Esophagus muscularis mucosa (tissue), 4 donors: ENCODE measurements around the gene PSD4. TPM values are rescaled to one million over a fixed set of nuclear protein-coding genes. Genes with fewer than 3 reads are reported as not detected.

Source experiments
- DNase-seq: peaks from one replicate; pipeline ENCODE4 v3.0.0-alpha.2; 2017; ENCODE audit errors: extremely low spot score
- H3K27ac ChIP-seq, 4 donors: fragments of 200-600 bp; sonication (generic); replicated peaks in 1 of 4; 1 replicate in 3 of 4; 2 replicates in 1 of 4; pipeline ENCODE4 v1.5.1; 2016 to 2019; ENCODE audit warnings: mild to moderate bottlenecking in 1 of 4
- H3K27me3 ChIP-seq, 4 donors: fragments of 200-600 bp; sonication (generic); one replicate each; pipeline versions ENCODE4 v1.5.1 to v1.6.0; 2016 to 2019
- H3K36me3 ChIP-seq, 4 donors: fragments of 200-600 bp; sonication (generic); one replicate each; pipeline ENCODE4 v1.5.1; 2016 to 2019
- H3K4me1 ChIP-seq, 4 donors: fragments of 200-600 bp; sonication (generic); one replicate each; pipeline ENCODE4 v1.5.1; 2016 to 2019
- H3K4me3 ChIP-seq, 4 donors: fragments of 200-600 bp; sonication (generic); 1 replicate in 2 of 4; 2 replicates in 2 of 4; pipeline ENCODE4 v1.5.1; 2016 to 2019; ENCODE audit warnings: mild to moderate bottlenecking in 4 of 4, moderate library complexity in 1 of 4
- H3K9me3 ChIP-seq, 4 donors: fragments of 200-600 bp; sonication (generic); 1 replicate in 3 of 4; 2 replicates in 1 of 4; pipeline ENCODE4 v1.5.1; 2016 to 2019
- CTCF ChIP-seq, 3 experiments: fragments of 200-600 bp in 2 of 3; fragments of 450-650 bp in 1 of 3; sonication (generic) in 2 of 3; IDR thresholded peaks; one replicate each; pipeline ENCODE4 v1.5.1; 2017 to 2019; ENCODE audit warnings: antibody characterized with exemption in 3 of 3, mild to moderate bottlenecking in 2 of 3, moderate library complexity in 1 of 3
- EP300 ChIP-seq: sonication (generic); formaldehyde crosslinking; IDR thresholded peaks from one replicate; pipeline ENCODE4 v1.6.1; 2017; ENCODE audit warnings: antibody characterized with exemption
- POLR2A ChIP-seq: fragments of 450-650 bp; IDR thresholded peaks from one replicate; pipeline ENCODE4 v1.6.1; 2017; ENCODE audit warnings: antibody characterized with exemption, moderate library complexity, mild to moderate bottlenecking, low read depth
- POLR2AphosphoS5 ChIP-seq, 2 donors: sonication (generic); formaldehyde crosslinking; IDR thresholded peaks; one replicate each; pipeline ENCODE4 v1.6.1; 2017; ENCODE audit warnings: antibody characterized with exemption in 2 of 2
- WGBS: methylation state at CpG from one replicate; pipeline ENCODE4 v1.1.5; 2018; 5-methylcytosine and 5-hydroxymethylcytosine counted together
- intact Hi-C: fragments of 100-400 bp; cut with DNase I; formaldehyde crosslinking; loops from one replicate; pipeline ENCODE4 v1.15.1; 2023
- total RNA-seq, 4 donors: library from RNA; depleted of rRNA; stranded (reverse); fragments of >200 nt; gene quantifications; one replicate each; pipeline versions ENCODE4 v1.1.0 to v1.2.1, GENCODE V29; 2016

Gene PSD4
- total RNA-seq, 4 donors from 2014 or later, result 3.1 to 4.6 (median 3.6) TPM

DNA sequence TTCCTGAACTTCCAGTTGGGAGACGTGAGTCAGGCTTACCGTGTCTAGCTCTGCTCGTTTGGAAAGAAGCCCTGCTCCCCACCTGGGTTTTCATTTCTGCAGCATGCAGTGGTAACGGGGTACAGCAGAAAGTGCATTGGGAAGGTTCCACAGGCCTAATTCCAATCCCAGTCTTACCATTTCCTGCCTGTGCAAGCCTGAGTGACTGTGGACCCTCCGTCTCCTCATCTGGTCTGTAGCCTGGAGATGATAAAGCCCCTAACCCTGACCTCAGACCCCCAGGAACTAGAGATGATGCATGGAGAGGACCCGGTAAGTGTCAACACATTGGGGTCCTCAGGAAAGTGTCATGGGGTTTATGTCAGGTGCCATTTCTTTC, 5.8 kb upstream of the PSD4 start:
- intact Hi-C loops, result no loop called here
- H3K36me3 ChIP-seq, result no peaks in the 10 kb centered on the region

DNA sequence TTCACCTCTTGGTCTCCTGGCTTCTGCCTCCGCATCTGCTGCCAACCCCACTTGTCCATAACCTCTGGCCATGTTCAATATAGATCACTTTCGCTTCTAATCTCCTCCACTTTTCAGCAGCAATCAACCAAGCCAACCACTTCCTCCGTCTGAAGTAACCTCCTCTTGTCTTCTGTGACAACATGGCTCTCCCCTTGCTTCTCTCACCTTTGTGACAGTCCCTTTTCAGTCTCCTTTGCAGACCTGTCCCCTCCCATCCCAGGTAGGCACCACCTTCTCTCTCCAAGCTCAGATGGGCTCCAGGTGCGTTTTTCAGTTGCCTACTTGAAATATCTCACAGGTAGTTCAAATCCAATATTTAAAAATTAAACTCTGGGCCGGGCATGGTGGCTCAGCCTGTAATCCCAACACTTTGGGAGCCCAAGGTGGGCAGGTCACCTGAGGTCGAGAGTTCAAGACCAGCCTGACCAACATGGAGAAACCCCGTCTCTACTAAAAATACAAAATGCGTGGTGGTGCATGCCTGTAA, 4.7 kb upstream of the PSD4 start:
- TF ChIP-seq POLR2AphosphoS5 (IDR thresholded peaks at IDR 0.05) (no peak), EP300 (no peak), CTCF (IDR thresholded peaks at IDR 0.05) (no peak), POLR2A (no peak)
- H3K27me3 ChIP-seq, result no peaks in the 10 kb centered on the region
- H3K27ac ChIP-seq, result no peak overlapping the region
- intact Hi-C loops, result no loop called here
- WGBS, result 93% methylated on average over 8 of the region's 8 CpGs
- no peak for DNase-seq
- H3K4me1 ChIP-seq, result no peaks in the 10 kb centered on the region
- H3K36me3 ChIP-seq, result no peaks in the 10 kb centered on the region
- no peaks in the 10 kb centered on the region for H3K9me3 ChIP-seq
- H3K4me3 ChIP-seq, result no peak overlapping the region

More for the DNA sequence above, 5.8 kb upstream of the PSD4 start:
- no peaks in the 10 kb centered on the region for H3K4me1 ChIP-seq
- no peak for DNase-seq
- WGBS, result 100% methylated on average over 1 of the region's 6 CpGs
- TF ChIP-seq POLR2AphosphoS5 (IDR thresholded peaks at IDR 0.05), result no peak
- no peak for TF ChIP-seq EP300
- TF ChIP-seq POLR2A, result no peak
- no peak for TF ChIP-seq CTCF (IDR thresholded peaks at IDR 0.05)
- H3K27ac ChIP-seq, result no peak overlapping the region
- no peak overlapping the region for H3K4me3 ChIP-seq
- H3K9me3 ChIP-seq, result no peaks in the 10 kb centered on the region
- no peaks in the 10 kb centered on the region for H3K27me3 ChIP-seq

GRCh38 chr2:113169586-113169985, 4.2 kb upstream of the PSD4 start:
- DNase-seq, result no peak
- H3K4me3 ChIP-seq, result no peak overlapping the region
- H3K4me1 ChIP-seq, result no peaks in the 10 kb centered on the region
- no peaks in the 10 kb centered on the region for H3K27me3 ChIP-seq
- 87% methylated on average over 3 of the region's 3 CpGs for WGBS
- no peaks in the 10 kb centered on the region for H3K36me3 ChIP-seq
- intact Hi-C loops, result no loop called here
- no peaks in the 10 kb centered on the region for H3K9me3 ChIP-seq
- no peak overlapping the region for H3K27ac ChIP-seq
- TF ChIP-seq POLR2AphosphoS5 (IDR thresholded peaks at IDR 0.05), result no peak
- no peak for TF ChIP-seq EP300

DNA sequence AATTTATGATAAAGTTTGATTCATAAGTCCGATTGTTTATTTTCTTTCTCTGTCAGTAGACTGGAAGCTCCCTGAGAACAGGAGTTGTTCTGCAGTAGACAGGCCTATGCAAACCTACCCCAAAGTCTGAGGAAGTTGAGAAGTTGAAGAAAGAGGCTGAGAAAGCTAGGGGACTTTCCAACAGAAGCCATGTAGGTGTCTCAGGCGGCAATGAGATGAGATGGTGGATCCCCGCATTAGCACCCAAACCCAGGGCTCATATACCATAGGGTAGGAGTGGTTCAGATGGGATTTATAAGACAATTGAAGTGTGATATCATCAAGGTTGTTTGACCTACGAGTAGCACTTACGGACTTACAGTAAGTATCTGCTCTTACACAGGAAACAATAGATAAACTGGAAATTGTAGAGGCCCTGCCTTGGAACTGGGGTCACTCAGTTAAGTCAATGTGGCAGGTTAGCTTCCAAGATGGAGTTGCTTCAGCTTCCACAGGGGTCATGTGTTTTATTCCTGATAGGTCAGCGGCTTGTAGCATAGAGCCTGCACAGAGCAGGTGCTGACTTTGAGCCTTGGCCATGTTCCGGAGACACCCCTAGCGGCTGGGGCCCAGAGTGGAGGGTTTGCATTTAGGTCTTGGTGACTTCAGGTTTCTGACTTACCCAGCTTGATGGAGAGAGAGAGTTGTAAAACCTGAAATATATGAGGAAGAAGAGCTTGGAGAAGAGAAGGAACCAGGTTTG, 2.3 kb upstream of the PSD4 start:
- Histone ChIP-seq H3K36me3 (no peaks in the 10 kb centered on the region), H3K4me3 (no peak overlapping the region), H3K9me3 (no peaks in the 10 kb centered on the region), H3K4me1 (no peaks in the 10 kb centered on the region), H3K27ac (no peak overlapping the region), H3K27me3 (no peaks in the 10 kb centered on the region)
- 92% methylated on average over 8 of the region's 8 CpGs for WGBS
- TF ChIP-seq POLR2A (no peak), POLR2AphosphoS5 (IDR thresholded peaks at IDR 0.05) (no peak), EP300 (no peak), CTCF (IDR thresholded peaks at IDR 0.05) (no peak)
- no peak for DNase-seq
- intact Hi-C loops, result no loop called here

- intact Hi-C loops, result no loop called here
- no peak overlapping the region for H3K27ac ChIP-seq
- H3K4me1 ChIP-seq, result no peaks in the 10 kb centered on the region
- H3K4me3 ChIP-seq, result no peak overlapping the region
- H3K9me3 ChIP-seq, result no peaks in the 10 kb centered on the region
- no peaks in the 10 kb centered on the region for H3K27me3 ChIP-seq
- WGBS, result 88% methylated on average over 16 of the region's 16 CpGs
- DNase-seq, result no peak
- no peaks in the 10 kb centered on the region for H3K36me3 ChIP-seq
- TF ChIP-seq EP300 (no peak), POLR2AphosphoS5 (IDR thresholded peaks at IDR 0.05) (no peak), POLR2A (no peak), CTCF (IDR thresholded peaks at IDR 0.05) (no peak)
These were observed 840 bp upstream of the PSD4 start for GRCh38 chr2:113172721-113173541.
